WTC11 (cell line): ENCODE results near the gene GAS1.

Experiments used
- CREM ChIP-seq: sonication (generic); formaldehyde crosslinking; IDR thresholded peaks from 2 replicates; pipeline ENCODE4 v1.8.1; 2022; ENCODE audit warnings: mild to moderate bottlenecking, missing genetic modification reagents, moderate library complexity
- MXD4 ChIP-seq: fragments of 250-450 bp; sonication (Bioruptor Pico); IDR thresholded peaks from 2 replicates; pipeline ENCODE4 v1.8.0; 2021; ENCODE audit warnings: mild to moderate bottlenecking, moderate library complexity, borderline replicate concordance
- NFE2L1 ChIP-seq: sonication (generic); formaldehyde crosslinking; IDR thresholded peaks from 2 replicates; pipeline ENCODE4 v1.8.1; 2023; ENCODE audit warnings: missing genetic modification reagents
- SP1 ChIP-seq: sonication (generic); formaldehyde crosslinking; conservative IDR thresholded peaks from 2 replicates; pipeline ENCODE4 v1.8.1; 2022; ENCODE audit warnings: missing genetic modification reagents
- ZNF317 ChIP-seq: sonication (generic); formaldehyde crosslinking; IDR thresholded peaks from 2 replicates; pipeline ENCODE4 v1.8.1; 2023; ENCODE audit warnings: low read depth, mild to moderate bottlenecking, moderate library complexity, missing genetic modification reagents, borderline replicate concordance
- TF ChIP-seq, protein P1 (sequence below): fragments of 200-600 bp; IDR thresholded peaks from 2 replicates; pipeline ENCODE4 v1.8.0; 2022; ENCODE audit warnings: antibody characterized with exemption
- TF ChIP-seq, protein P2 (sequence below): sonication (generic); formaldehyde crosslinking; IDR thresholded peaks from 2 replicates; pipeline ENCODE4 v1.8.1; 2022; ENCODE audit warnings: mild to moderate bottlenecking, missing genetic modification reagents, moderate library complexity, borderline replicate concordance
- TF ChIP-seq, protein P3 (sequence below): sonication (generic); formaldehyde crosslinking; IDR thresholded peaks from 2 replicates; pipeline ENCODE4 v1.8.0; 2022; ENCODE audit warnings: mild to moderate bottlenecking, missing genetic modification reagents
- TF ChIP-seq, protein P4 (sequence below): sonication (generic); formaldehyde crosslinking; IDR thresholded peaks from 2 replicates; pipeline ENCODE4 v1.8.1; 2022; ENCODE audit warnings: low read depth, mild to moderate bottlenecking, moderate library complexity, missing genetic modification reagents, borderline replicate concordance
- TF ChIP-seq, protein P5 (sequence below): sonication (generic); formaldehyde crosslinking; IDR thresholded peaks from 2 replicates; pipeline ENCODE4 v1.8.1; 2023; ENCODE audit warnings: mild to moderate bottlenecking, missing genetic modification reagents, moderate library complexity
- TF ChIP-seq, protein P6 (sequence below): sonication (generic); formaldehyde crosslinking; IDR thresholded peaks from 2 replicates; pipeline ENCODE4 v1.8.1; 2022; ENCODE audit warnings: mild to moderate bottlenecking, moderate library complexity, missing genetic modification reagents
- TF ChIP-seq, protein P7 (sequence below): sonication (generic); formaldehyde crosslinking; IDR thresholded peaks from 2 replicates; pipeline ENCODE4 v1.8.1; 2023; ENCODE audit warnings: mild to moderate bottlenecking, missing genetic modification reagents, moderate library complexity
- TF ChIP-seq, protein P8 (sequence below): sonication (generic); formaldehyde crosslinking; IDR thresholded peaks from 2 replicates; pipeline ENCODE4 v1.8.0; 2022; ENCODE audit warnings: mild to moderate bottlenecking, missing genetic modification reagents

DNA sequence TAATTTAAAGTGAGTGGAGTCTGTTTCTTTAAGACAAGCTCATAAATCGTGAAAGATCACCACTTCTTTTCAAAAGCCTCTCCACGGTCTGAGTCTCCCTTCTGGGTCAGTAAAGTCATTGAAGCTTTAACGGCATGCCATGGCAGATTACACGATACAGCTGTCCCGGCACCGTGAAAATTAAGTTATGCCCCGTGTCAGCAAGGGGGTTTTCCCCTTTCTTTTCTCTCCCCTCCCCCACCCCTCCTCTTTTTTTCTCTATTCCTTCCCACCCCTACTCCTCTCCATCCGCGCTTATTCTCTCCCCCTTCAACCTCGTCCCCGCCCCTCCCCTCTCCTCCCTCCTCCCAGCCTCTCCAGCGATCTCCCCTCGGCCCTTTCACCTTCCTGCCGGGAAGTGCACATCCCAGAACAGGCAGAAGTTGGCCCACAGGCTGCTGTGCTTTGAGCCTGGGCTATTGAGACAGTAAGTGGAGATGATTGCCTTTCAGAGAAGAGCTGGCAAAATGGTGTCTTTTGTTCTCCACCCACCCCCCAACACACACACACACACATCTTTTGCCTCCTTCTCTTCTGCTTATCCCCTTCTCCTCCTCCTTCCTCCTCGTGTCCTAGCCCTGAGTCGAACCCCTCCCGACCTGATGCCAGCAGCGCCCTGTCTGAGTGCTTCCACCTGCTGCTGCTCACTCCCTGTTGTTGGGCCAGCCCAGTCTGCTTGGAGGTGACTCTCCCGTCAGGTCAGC lies 44.1 kb downstream of the GAS1 start:
- TF ChIP-seq, protein P1, sequence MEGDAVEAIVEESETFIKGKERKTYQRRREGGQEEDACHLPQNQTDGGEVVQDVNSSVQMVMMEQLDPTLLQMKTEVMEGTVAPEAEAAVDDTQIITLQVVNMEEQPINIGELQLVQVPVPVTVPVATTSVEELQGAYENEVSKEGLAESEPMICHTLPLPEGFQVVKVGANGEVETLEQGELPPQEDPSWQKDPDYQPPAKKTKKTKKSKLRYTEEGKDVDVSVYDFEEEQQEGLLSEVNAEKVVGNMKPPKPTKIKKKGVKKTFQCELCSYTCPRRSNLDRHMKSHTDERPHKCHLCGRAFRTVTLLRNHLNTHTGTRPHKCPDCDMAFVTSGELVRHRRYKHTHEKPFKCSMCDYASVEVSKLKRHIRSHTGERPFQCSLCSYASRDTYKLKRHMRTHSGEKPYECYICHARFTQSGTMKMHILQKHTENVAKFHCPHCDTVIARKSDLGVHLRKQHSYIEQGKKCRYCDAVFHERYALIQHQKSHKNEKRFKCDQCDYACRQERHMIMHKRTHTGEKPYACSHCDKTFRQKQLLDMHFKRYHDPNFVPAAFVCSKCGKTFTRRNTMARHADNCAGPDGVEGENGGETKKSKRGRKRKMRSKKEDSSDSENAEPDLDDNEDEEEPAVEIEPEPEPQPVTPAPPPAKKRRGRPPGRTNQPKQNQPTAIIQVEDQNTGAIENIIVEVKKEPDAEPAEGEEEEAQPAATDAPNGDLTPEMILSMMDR, result no peak
- TF ChIP-seq NFE2L1 (no peak), ZNF317 (CRISPR knock-in tag) (no peak), CREM (no peak), SP1 (CRISPR knock-in tag) (no peak), MXD4 (CRISPR knock-in tag) (no peak)
- TF ChIP-seq, protein P2, sequence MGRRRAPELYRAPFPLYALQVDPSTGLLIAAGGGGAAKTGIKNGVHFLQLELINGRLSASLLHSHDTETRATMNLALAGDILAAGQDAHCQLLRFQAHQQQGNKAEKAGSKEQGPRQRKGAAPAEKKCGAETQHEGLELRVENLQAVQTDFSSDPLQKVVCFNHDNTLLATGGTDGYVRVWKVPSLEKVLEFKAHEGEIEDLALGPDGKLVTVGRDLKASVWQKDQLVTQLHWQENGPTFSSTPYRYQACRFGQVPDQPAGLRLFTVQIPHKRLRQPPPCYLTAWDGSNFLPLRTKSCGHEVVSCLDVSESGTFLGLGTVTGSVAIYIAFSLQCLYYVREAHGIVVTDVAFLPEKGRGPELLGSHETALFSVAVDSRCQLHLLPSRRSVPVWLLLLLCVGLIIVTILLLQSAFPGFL (CRISPR knock-in tag), result no peak
- TF ChIP-seq, protein P3, sequence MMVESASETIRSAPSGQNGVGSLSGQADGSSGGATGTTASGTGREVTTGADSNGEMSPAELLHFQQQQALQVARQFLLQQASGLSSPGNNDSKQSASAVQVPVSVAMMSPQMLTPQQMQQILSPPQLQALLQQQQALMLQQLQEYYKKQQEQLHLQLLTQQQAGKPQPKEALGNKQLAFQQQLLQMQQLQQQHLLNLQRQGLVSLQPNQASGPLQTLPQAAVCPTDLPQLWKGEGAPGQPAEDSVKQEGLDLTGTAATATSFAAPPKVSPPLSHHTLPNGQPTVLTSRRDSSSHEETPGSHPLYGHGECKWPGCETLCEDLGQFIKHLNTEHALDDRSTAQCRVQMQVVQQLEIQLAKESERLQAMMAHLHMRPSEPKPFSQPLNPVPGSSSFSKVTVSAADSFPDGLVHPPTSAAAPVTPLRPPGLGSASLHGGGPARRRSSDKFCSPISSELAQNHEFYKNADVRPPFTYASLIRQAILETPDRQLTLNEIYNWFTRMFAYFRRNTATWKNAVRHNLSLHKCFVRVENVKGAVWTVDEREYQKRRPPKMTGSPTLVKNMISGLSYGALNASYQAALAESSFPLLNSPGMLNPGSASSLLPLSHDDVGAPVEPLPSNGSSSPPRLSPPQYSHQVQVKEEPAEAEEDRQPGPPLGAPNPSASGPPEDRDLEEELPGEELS (CRISPR knock-in tag), result no peak
- TF ChIP-seq, protein P4, sequence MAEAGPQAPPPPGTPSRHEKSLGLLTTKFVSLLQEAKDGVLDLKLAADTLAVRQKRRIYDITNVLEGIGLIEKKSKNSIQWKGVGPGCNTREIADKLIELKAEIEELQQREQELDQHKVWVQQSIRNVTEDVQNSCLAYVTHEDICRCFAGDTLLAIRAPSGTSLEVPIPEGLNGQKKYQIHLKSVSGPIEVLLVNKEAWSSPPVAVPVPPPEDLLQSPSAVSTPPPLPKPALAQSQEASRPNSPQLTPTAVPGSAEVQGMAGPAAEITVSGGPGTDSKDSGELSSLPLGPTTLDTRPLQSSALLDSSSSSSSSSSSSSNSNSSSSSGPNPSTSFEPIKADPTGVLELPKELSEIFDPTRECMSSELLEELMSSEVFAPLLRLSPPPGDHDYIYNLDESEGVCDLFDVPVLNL (CRISPR knock-in tag), result no peak
- TF ChIP-seq, protein P5, sequence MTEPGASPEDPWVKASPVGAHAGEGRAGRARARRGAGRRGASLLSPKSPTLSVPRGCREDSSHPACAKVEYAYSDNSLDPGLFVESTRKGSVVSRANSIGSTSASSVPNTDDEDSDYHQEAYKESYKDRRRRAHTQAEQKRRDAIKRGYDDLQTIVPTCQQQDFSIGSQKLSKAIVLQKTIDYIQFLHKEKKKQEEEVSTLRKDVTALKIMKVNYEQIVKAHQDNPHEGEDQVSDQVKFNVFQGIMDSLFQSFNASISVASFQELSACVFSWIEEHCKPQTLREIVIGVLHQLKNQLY (CRISPR knock-in tag), result no peak
- TF ChIP-seq, protein P6, sequence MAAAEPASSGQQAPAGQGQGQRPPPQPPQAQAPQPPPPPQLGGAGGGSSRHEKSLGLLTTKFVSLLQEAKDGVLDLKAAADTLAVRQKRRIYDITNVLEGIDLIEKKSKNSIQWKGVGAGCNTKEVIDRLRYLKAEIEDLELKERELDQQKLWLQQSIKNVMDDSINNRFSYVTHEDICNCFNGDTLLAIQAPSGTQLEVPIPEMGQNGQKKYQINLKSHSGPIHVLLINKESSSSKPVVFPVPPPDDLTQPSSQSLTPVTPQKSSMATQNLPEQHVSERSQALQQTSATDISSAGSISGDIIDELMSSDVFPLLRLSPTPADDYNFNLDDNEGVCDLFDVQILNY (CRISPR knock-in tag), result no peak
- TF ChIP-seq, protein P7, sequence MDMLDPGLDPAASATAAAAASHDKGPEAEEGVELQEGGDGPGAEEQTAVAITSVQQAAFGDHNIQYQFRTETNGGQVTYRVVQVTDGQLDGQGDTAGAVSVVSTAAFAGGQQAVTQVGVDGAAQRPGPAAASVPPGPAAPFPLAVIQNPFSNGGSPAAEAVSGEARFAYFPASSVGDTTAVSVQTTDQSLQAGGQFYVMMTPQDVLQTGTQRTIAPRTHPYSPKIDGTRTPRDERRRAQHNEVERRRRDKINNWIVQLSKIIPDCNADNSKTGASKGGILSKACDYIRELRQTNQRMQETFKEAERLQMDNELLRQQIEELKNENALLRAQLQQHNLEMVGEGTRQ (CRISPR knock-in tag), result no peak
- TF ChIP-seq, protein P8, sequence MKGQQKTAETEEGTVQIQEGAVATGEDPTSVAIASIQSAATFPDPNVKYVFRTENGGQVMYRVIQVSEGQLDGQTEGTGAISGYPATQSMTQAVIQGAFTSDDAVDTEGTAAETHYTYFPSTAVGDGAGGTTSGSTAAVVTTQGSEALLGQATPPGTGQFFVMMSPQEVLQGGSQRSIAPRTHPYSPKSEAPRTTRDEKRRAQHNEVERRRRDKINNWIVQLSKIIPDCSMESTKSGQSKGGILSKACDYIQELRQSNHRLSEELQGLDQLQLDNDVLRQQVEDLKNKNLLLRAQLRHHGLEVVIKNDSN (CRISPR knock-in tag), result no peak
